CD4-positive, CD25-positive, alpha-beta regulatory T cell (primary cell): ENCODE results near the gene VSTM2L. TPM values are rescaled to one million over a fixed set of nuclear protein-coding genes. Genes with fewer than 3 reads are reported as not detected.
A peak's percentile ranks its signal among the peaks of the same experiment; 100 is the strongest.

Source experiments
- ATAC-seq, 2 donors: fragments of 150-1000 bp; cut with Tn5 transposase; one replicate each; pipeline ENCODE4 v1.10.0; 2021; ENCODE audit warnings: low read depth in 2 of 2, moderate number of reproducible peaks in 2 of 2, moderate library complexity in 1 of 2
- DNase-seq, 3 donors: peaks; one replicate each; pipeline versions ENCODE4 v3.0.0 to v3.0.0-alpha.2; 2012 to 2022; ENCODE audit warnings: mixed read lengths in 1 of 3
- H3K27ac ChIP-seq: one replicate; pipeline ENCODE4 v1.7.0; 2013; ENCODE audit warnings: mild to moderate bottlenecking, low read length; ENCODE audit not compliant: insufficient read depth, poor library complexity, severe bottlenecking
- H3K27me3 ChIP-seq: one replicate; pipeline ENCODE4 v1.7.0; 2013; ENCODE audit warnings: low read length; ENCODE audit not compliant: control insufficient read depth, insufficient read depth
- H3K36me3 ChIP-seq: one replicate; pipeline ENCODE4 v1.7.0; 2013; ENCODE audit warnings: mild to moderate bottlenecking, low read length, moderate library complexity; ENCODE audit not compliant: control insufficient read depth, insufficient read depth
- H3K4me1 ChIP-seq: 2 replicates; pipeline ENCODE4 v1.7.0; 2013; ENCODE audit warnings: mild to moderate bottlenecking, low read length; ENCODE audit not compliant: insufficient read depth, control insufficient read depth, poor library complexity, severe bottlenecking
- H3K4me3 ChIP-seq: one replicate; pipeline ENCODE4 v1.7.0; 2013; ENCODE audit warnings: low read depth, mild to moderate bottlenecking, low read length, moderate library complexity
- H3K9me3 ChIP-seq, 2 experiments: 1 replicate in 1 of 2; 2 replicates in 1 of 2; pipeline ENCODE4 v1.7.0; 2013; ENCODE audit warnings: low read length in 2 of 2, mild to moderate bottlenecking in 1 of 2, moderate library complexity in 1 of 2; ENCODE audit not compliant: control insufficient read depth in 2 of 2
- H3K27ac Mint-ChIP-seq, 3 donors: one replicate each; pipeline ENCODE4 v1.8.0; 2020 to 2022; ENCODE audit warnings: mild to moderate bottlenecking in 3 of 3, mixed read lengths in 3 of 3, moderate library complexity in 2 of 3
- H3K27me3 Mint-ChIP-seq: one replicate; pipeline ENCODE4 v1.8.0; 2022; ENCODE audit warnings: mild to moderate bottlenecking, mixed read lengths
- H3K36me3 Mint-ChIP-seq: one replicate; pipeline ENCODE4 v1.8.0; 2020; ENCODE audit warnings: mixed read lengths
- H3K4me1 Mint-ChIP-seq, 4 donors: one replicate each; pipeline ENCODE4 v1.8.0; 2020 to 2022; ENCODE audit warnings: mixed read lengths in 4 of 4, mild to moderate bottlenecking in 1 of 4
- H3K4me3 Mint-ChIP-seq, 4 donors: one replicate each; pipeline ENCODE4 v1.8.0; 2020 to 2022; ENCODE audit warnings: mild to moderate bottlenecking in 4 of 4, mixed read lengths in 4 of 4, moderate library complexity in 3 of 4
- H3K9me3 Mint-ChIP-seq, 7 donors: one replicate each; pipeline ENCODE4 v1.8.0; 2020 to 2022; ENCODE audit warnings: mixed read lengths in 7 of 7, mild to moderate bottlenecking in 3 of 7, moderate library complexity in 2 of 7
- polyA plus RNA-seq, 4 donors: library from polyadenylated mRNA; unstranded; fragments of 300-500 nt; fragmentation: Illumina TruSeq; gene quantifications; one replicate each; pipeline ENCODE4 v1.2.3, GENCODE V29; 2021
- total RNA-seq: library from RNA; stranded (reverse); gene quantifications from one replicate; pipeline ENCODE4 v1.2.3, GENCODE V29; 2022

The VSTM2L gene
- total and polyA plus RNA-seq, 5 donors from 2014 or later = not detected

GRCh38 chr20:37920270-37920669 is 17.3 kb downstream of the VSTM2L start:
- Histone ChIP-seq H3K4me3 (no peak overlapping the region), H3K4me1 (peaks cover under 1% of the 10 kb centered on the region), H3K27me3 (peaks cover 3% of the 10 kb centered on the region), H3K27ac (no peak overlapping the region), H3K9me3 (no peaks in the 10 kb centered on the region), H3K36me3 (no peaks in the 10 kb centered on the region)
- peaks cover 0 to 9% (median 3%) of the 10 kb centered on the region in 4 donors for H3K4me1 Mint-ChIP-seq
- H3K9me3 Mint-ChIP-seq = peaks cover 0 to 1% (median 0%) of the 10 kb centered on the region in 7 donors
- no peak for DNase-seq
- H3K27ac Mint-ChIP-seq = no peak overlapping the region
- H3K4me3 Mint-ChIP-seq = no peak overlapping the region
- peaks cover 19% of the 10 kb centered on the region for H3K27me3 Mint-ChIP-seq
- no peak for ATAC-seq
- H3K36me3 Mint-ChIP-seq = no peaks in the 10 kb centered on the region

DNA sequence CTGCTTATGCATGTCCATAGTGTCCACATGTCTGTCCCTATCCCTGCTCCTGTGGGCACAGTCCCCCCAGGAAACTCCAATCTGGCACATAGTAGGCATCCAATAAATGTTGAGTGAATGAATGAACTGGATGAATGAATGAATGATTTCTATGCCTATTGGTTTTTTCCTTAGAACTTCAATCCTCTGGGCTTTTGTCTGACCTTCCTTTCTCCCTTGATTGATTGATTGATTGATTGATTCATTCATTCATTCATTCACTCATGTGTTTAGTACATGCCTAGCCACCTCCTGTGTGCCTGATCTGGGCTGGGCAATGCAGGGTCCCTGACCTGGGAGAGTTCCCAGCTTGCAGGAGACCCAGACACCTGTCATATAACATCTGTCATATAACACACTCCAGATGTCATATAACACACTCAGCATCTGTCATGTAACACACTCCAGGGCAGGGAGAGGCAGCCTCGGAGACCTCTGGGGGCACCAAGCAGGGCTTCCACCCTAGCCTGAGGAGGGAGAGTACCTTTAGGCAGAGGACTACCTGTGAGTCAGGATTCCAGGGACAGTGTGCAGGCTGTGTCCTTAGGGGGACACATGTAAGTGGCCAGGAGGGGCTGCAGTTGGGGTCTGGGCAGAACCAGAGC is 17.9 kb downstream of the VSTM2L start:
- Histone ChIP-seq H3K4me3 (no peak overlapping the region), H3K9me3 (no peaks in the 10 kb centered on the region), H3K27me3 (peaks cover 3% of the 10 kb centered on the region), H3K36me3 (no peaks in the 10 kb centered on the region), H3K27ac (no peak overlapping the region), H3K4me1 (no peaks in the 10 kb centered on the region)
- Mint-ChIP-seq H3K27ac (no peak overlapping the region), H3K27me3 (peaks cover 19% of the 10 kb centered on the region), H3K36me3 (no peaks in the 10 kb centered on the region), H3K9me3 (peaks cover 0 to 1% (median 0%) of the 10 kb centered on the region in 7 donors), H3K4me3 (no peak overlapping the region), H3K4me1 (peaks cover 0 to 8% (median 3%) of the 10 kb centered on the region in 4 donors)
- no peak for ATAC-seq
- no peak for DNase-seq

DNA sequence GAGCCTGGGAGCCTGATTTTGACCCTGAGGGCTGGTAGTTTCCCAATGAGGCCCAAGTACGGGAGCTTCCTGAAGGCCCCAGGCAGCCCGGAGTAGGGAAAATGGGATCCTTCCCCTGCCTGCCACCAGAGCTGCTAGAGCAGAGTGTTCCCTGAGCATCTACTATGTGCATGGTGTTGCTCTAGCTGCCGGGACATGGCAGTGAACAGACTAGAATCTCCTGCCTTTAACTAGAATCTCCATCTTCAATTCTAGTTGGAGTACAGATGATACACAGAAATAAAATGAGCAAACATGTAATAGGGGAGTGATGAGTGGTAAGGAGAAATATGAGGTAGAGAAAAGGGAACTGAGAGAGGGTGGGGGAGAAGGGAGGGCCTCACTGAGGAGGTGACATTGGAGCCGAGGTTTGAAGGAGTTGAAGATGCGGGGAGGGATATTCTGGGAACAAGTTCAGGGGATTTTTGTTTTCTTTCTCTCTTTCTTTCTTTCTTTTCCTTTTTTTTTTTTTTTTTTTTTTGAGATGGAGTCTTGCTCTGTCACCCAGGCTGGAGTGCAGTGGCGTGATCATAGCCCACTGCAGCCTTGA is 18.5 kb downstream of the VSTM2L start:
- H3K27me3 ChIP-seq = peaks cover 3% of the 10 kb centered on the region
- no peaks in the 10 kb centered on the region for H3K4me1 ChIP-seq
- ATAC-seq (no peak), DNase-seq (no peak)
- no peak overlapping the region for H3K4me3 ChIP-seq
- H3K36me3 ChIP-seq = no peaks in the 10 kb centered on the region
- Mint-ChIP-seq H3K4me3 (no peak overlapping the region), H3K27me3 (peaks cover 18% of the 10 kb centered on the region), H3K27ac (no peak overlapping the region), H3K9me3 (peaks cover 0 to 1% (median 0%) of the 10 kb centered on the region in 7 donors), H3K4me1 (peaks cover 0 to 4% (median 1%) of the 10 kb centered on the region in 4 donors), H3K36me3 (no peaks in the 10 kb centered on the region)
- H3K27ac ChIP-seq = no peak overlapping the region
- no peaks in the 10 kb centered on the region for H3K9me3 ChIP-seq

GRCh38 chr20:37922016-37922415 is 19.1 kb downstream of the VSTM2L start:
- no peaks in the 10 kb centered on the region for H3K9me3 ChIP-seq
- Mint-ChIP-seq H3K36me3 (no peaks in the 10 kb centered on the region), H3K27ac (no peak overlapping the region), H3K9me3 (peaks cover 0 to 1% (median 0%) of the 10 kb centered on the region in 7 donors), H3K27me3 (peaks cover 13% of the 10 kb centered on the region), H3K4me1 (no peaks in the 10 kb centered on the region), H3K4me3 (no peak overlapping the region)
- H3K4me3 ChIP-seq = no peak overlapping the region
- H3K4me1 ChIP-seq = no peaks in the 10 kb centered on the region
- H3K36me3 ChIP-seq = no peaks in the 10 kb centered on the region
- no peak overlapping the region for H3K27ac ChIP-seq
- H3K27me3 ChIP-seq = peaks cover 3% of the 10 kb centered on the region
- DNase-seq = peak in 1 of 3 donors; percentile 20
- ATAC-seq = no peak

DNA sequence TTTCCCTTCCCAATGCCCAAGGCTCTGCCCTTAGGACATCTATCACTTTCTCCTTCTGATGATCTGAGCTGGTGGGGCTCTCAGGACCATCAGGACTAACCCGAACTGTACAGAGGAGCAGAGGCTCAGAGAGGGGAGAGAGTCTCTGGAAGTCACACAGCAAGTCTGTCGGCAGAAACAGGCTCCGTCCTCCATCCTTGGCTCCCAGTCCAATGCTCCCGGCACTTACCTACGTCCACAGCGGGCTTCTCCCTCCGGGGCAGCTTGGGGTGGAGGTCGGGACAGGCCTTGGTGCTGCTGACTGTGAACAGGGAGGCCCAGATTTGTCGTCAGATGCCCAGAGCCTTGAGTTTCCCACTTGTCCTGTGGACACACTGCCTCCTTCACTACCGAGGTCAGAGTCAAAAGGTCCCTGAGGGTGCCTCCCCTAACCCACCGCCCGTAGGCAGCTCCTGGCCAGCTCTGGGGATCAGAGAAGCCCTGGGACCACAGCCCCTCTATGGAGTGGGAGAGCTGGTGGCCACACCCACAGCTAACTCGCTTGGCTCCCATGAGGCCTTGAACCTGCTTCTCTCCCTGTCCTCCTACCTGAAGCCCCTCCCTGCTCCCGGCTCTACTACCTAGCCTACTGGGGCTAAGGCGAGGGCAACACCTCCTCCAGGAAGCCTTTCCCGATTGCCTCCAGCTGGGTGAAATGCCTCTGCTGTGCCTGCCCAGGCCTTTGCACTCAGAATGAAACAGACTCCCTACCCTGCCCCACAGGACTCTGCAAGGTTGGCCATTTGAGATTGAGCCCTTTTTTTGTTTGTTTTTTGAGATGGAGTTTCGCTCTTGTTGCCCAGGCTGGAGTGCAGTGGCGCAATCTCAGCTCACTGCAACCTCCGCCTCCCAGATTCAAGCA is 22.6 kb downstream of the VSTM2L start:
- ATAC-seq (no peak), DNase-seq (no peak)
- Histone ChIP-seq H3K27me3 (no peaks in the 10 kb centered on the region), H3K4me1 (no peaks in the 10 kb centered on the region), H3K9me3 (no peaks in the 10 kb centered on the region), H3K36me3 (no peaks in the 10 kb centered on the region), H3K27ac (no peak overlapping the region), H3K4me3 (no peak overlapping the region)
- Mint-ChIP-seq H3K4me1 (no peaks in the 10 kb centered on the region), H3K4me3 (no peak overlapping the region), H3K36me3 (no peaks in the 10 kb centered on the region), H3K27me3 (peaks cover 8% of the 10 kb centered on the region), H3K27ac (no peak overlapping the region), H3K9me3 (peaks cover 0 to 1% (median 0%) of the 10 kb centered on the region in 7 donors)

- no peak overlapping the region for H3K4me3 ChIP-seq
- H3K27me3 ChIP-seq = no peaks in the 10 kb centered on the region
- ATAC-seq (no peak), DNase-seq (no peak)
- H3K27ac Mint-ChIP-seq = no peak overlapping the region
- H3K4me1 Mint-ChIP-seq = no peaks in the 10 kb centered on the region
- H3K36me3 Mint-ChIP-seq = no peaks in the 10 kb centered on the region
- H3K4me3 Mint-ChIP-seq = no peak overlapping the region
- H3K4me1 ChIP-seq = no peaks in the 10 kb centered on the region
- peaks cover 0 to 1% (median 0%) of the 10 kb centered on the region in 7 donors for H3K9me3 Mint-ChIP-seq
- H3K36me3 ChIP-seq = no peaks in the 10 kb centered on the region
- peaks cover 4% of the 10 kb centered on the region for H3K27me3 Mint-ChIP-seq
- no peaks in the 10 kb centered on the region for H3K9me3 ChIP-seq
- H3K27ac ChIP-seq = no peak overlapping the region
These were observed 23.7 kb downstream of the VSTM2L start for GRCh38 chr20:37926612-37927011.

DNA sequence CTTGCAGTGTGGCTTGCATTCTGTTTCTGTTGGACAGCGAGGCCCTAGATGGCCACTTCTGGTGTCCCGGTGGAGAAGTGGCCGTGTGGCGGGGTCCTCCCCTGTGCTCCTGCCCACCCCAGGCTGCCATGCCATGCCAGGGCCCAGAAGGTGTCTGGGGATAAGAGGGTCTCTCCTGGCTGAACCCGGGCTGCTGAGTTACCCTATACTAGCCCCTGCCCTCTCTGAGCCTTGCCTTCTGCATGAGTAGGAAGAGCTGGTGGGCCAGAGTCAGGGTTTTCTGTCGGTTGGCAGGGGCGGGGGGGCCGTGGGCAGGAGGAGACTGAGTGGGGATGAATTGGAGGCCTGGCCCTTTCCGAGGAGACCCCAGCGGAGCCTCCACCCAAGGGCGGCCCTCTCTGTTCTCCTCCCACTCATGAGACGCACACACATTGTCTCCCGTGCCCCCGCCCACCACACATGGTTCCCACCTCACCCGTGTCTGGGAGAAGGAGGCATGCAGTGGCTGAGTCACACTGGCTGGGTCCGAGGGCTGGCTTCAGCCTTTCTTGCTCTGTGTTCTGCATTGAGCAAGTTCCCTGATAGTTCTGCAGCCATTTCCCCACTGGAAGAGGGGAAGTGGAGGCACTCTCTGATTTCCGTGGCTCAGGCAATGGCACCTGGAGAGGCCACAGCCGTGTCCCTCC is 24.6 kb downstream of the VSTM2L start:
- peaks cover 4% of the 10 kb centered on the region for H3K27me3 Mint-ChIP-seq
- H3K36me3 Mint-ChIP-seq = no peaks in the 10 kb centered on the region
- H3K4me1 ChIP-seq = no peaks in the 10 kb centered on the region

More for the DNA sequence above, 24.6 kb downstream of the VSTM2L start:
- Mint-ChIP-seq H3K4me3 (no peak overlapping the region), H3K9me3 (no peaks in the 10 kb centered on the region), H3K4me1 (no peaks in the 10 kb centered on the region), H3K27ac (no peak overlapping the region)
- Histone ChIP-seq H3K4me3 (no peak overlapping the region), H3K36me3 (no peaks in the 10 kb centered on the region), H3K9me3 (no peaks in the 10 kb centered on the region), H3K27ac (no peak overlapping the region), H3K27me3 (no peaks in the 10 kb centered on the region)
- ATAC-seq (no peak), DNase-seq (no peak)
